A673 (cell line): ENCODE results near the gene MYO1D. TPM values are rescaled to one million over a fixed set of nuclear protein-coding genes. Genes with fewer than 3 reads are reported as not detected.
"Not testable (repeated sequence)": the region's sequence is repeated elsewhere in the genome, so short reads cannot be mapped to it uniquely, and the experiment has no call there.

Experiments used
- BruUV-seq: library from RNA; stranded (reverse); fragments of 400-500 nt; replicated peaks from 2 replicates; lab custom pipeline; 2021; lab: Mats Ljungman, UMichigan
- CTCF ChIA-PET: fragments of 300-600 bp; sonication (Branson Sonifier 250); formaldehyde crosslinking; loops from one replicate; lab custom pipeline; 2022; ENCODE audit warnings: antibody characterized with exemption; lab: Charles Lee
- POLR2A ChIA-PET: fragments of 300-600 bp; sonication (Branson Sonifier 250); formaldehyde crosslinking; loops from one replicate; lab custom pipeline; 2022; ENCODE audit warnings: antibody characterized with exemption; ENCODE audit not compliant: low non-redundant PET; lab: Charles Lee
- DNase-seq: peaks from one replicate; pipeline ENCODE4 v3.0.0-alpha.2; 2015; ENCODE audit warnings: low spot score
- H3K27ac ChIP-seq: fragments of 200-600 bp; sonication (generic); 2 replicates; pipeline ENCODE4 v1.5.1; 2016; ENCODE audit warnings: mixed run types, low read depth, mild to moderate bottlenecking, mixed read lengths, antibody characterized with exemption, low read length; ENCODE audit not compliant: poor library complexity, severe bottlenecking
- H3K27me3 ChIP-seq: fragments of 200-600 bp; sonication (generic); replicated peaks from 2 replicates; pipeline ENCODE4 v1.6.1; 2017; ENCODE audit warnings: mixed run types, low read depth, mild to moderate bottlenecking, mixed read lengths, antibody characterized with exemption, low read length; ENCODE audit not compliant: insufficient read depth, poor library complexity
- H3K36me3 ChIP-seq: fragments of 200-600 bp; sonication (generic); 2 replicates; pipeline ENCODE4 v1.6.1; 2016; ENCODE audit warnings: mixed run types, mild to moderate bottlenecking, mixed read lengths, antibody characterized with exemption, low read length; ENCODE audit not compliant: insufficient read depth, poor library complexity, severe bottlenecking
- H3K4me1 ChIP-seq: fragments of 200-600 bp; sonication (generic); 2 replicates; pipeline ENCODE4 v1.6.1; 2017; ENCODE audit warnings: mixed run types, mild to moderate bottlenecking, mixed read lengths, antibody characterized with exemption, low read length; ENCODE audit not compliant: insufficient read depth, poor library complexity, severe bottlenecking
- H3K4me3 ChIP-seq: fragments of 200-600 bp; sonication (generic); 2 replicates; pipeline ENCODE4 v1.5.1; 2016; ENCODE audit warnings: low read depth, mixed run types, mild to moderate bottlenecking, mixed read lengths, low read length; ENCODE audit not compliant: poor library complexity, severe bottlenecking
- H3K9me3 ChIP-seq: fragments of 200-600 bp; sonication (generic); 2 replicates; pipeline ENCODE4 v1.6.1; 2016; ENCODE audit warnings: mixed run types, low read depth, mild to moderate bottlenecking, mixed read lengths, antibody characterized with exemption, low read length; ENCODE audit not compliant: poor library complexity, severe bottlenecking
- CTCF ChIP-seq: fragments of 300-800, 200-600 bp; sonication (generic); conservative IDR thresholded peaks from 2 replicates; pipeline ENCODE4 v1.5.1; 2017; ENCODE audit warnings: low read depth, mild to moderate bottlenecking, antibody characterized with exemption, low read length, moderate library complexity, mixed read lengths
- EZH2 ChIP-seq: fragments of 200-600 bp; sonication (generic); IDR thresholded peaks from 2 replicates; pipeline ENCODE4 v1.6.1; 2017; ENCODE audit warnings: borderline replicate concordance, low read depth, mild to moderate bottlenecking, mixed read lengths, antibody characterized with exemption, low read length; ENCODE audit not compliant: poor library complexity, severe bottlenecking
- intact Hi-C: fragments of 100-400 bp; cut with micrococcal nuclease; formaldehyde crosslinking; loops from one replicate; pipeline ENCODE4 v1.10.0; 2022; ENCODE audit not compliant: unreplicated experiment
- total RNA-seq: library from RNA; stranded (reverse); gene quantifications from 2 replicates; pipeline ENCODE4 v1.2.3, GENCODE V29; 2021

Gene MYO1D
- total RNA-seq, 1 experiment from 2014 or later = 10.4 TPM

GRCh38 chr17:32723310-32723955 lies 153.5 kb downstream of the MYO1D start:
- BruUV-seq = no TSS peak
- Histone ChIP-seq H3K36me3 (no peaks in the 10 kb centered on the region), H3K27ac (no peak overlapping the region), H3K4me3 (no peak overlapping the region), H3K27me3 (no peaks in the 10 kb centered on the region), H3K9me3 (no peaks in the 10 kb centered on the region), H3K4me1 (no peaks in the 10 kb centered on the region)
- ChIA-PET POLR2A (no interaction called here), CTCF (no interaction called here)
- DNase-seq = no peak
- intact Hi-C loops = no loop called here
- TF ChIP-seq EZH2 (no peak), CTCF (no peak)

- ChIA-PET POLR2A (no interaction called here), CTCF (no interaction called here)
- Histone ChIP-seq H3K27ac (no peak overlapping the region), H3K36me3 (no peaks in the 10 kb centered on the region), H3K27me3 (no peaks in the 10 kb centered on the region), H3K9me3 (no peaks in the 10 kb centered on the region), H3K4me1 (no peaks in the 10 kb centered on the region), H3K4me3 (no peak overlapping the region)
- intact Hi-C loops = no loop called here
- BruUV-seq = no TSS peak
- TF ChIP-seq EZH2 (no peak), CTCF (no peak)
- no peak for DNase-seq
Observed at GRCh38 chr17:32722733-32723132, 154.2 kb downstream of the MYO1D start.

GRCh38 chr17:32720671-32721070 lies 156.3 kb downstream of the MYO1D start:
- Histone ChIP-seq H3K4me3 (no peak overlapping the region), H3K9me3 (no peaks in the 10 kb centered on the region), H3K27me3 (no peaks in the 10 kb centered on the region), H3K27ac (no peak overlapping the region), H3K4me1 (no peaks in the 10 kb centered on the region), H3K36me3 (no peaks in the 10 kb centered on the region)
- TF ChIP-seq EZH2 = no peak
- DNase-seq = no peak
- intact Hi-C loops = no loop called here
- ChIA-PET CTCF (no interaction called here), POLR2A (no interaction called here)
- no TSS peak for BruUV-seq

- H3K36me3 ChIP-seq = no peaks in the 10 kb centered on the region
- no peaks in the 10 kb centered on the region for H3K4me1 ChIP-seq
- no TSS peak for BruUV-seq
- intact Hi-C loops = no loop called here
- TF ChIP-seq CTCF = no peak
- no peak for TF ChIP-seq EZH2
- H3K4me3 ChIP-seq = no peak overlapping the region
- H3K27me3 ChIP-seq = no peaks in the 10 kb centered on the region
- ChIA-PET CTCF (no interaction called here), POLR2A (no interaction called here)
- no peak for DNase-seq
- H3K27ac ChIP-seq = no peak overlapping the region
- H3K9me3 ChIP-seq = no peaks in the 10 kb centered on the region
Observed at GRCh38 chr17:32719689-32720088, 157.2 kb downstream of the MYO1D start.

GRCh38 chr17:32714922-32715321 lies 162.0 kb downstream of the MYO1D start:
- H3K4me3 ChIP-seq, CTCF ChIA-PET, POLR2A ChIA-PET, DNase-seq, H3K27ac ChIP-seq, H3K9me3 ChIP-seq, intact Hi-C loops, H3K36me3 ChIP-seq, BruUV-seq, H3K4me1 ChIP-seq, H3K27me3 ChIP-seq: not testable (repeated sequence)
